IMR-90 (cell line): ENCODE data around the gene PZP. TPM values are rescaled to one million over a fixed set of nuclear protein-coding genes. Genes with fewer than 3 reads are reported as not detected.

Experiments
- ATAC-seq: fragments of 200-7000 bp; cut with Tn5 transposase; 2 replicates; pipeline ENCODE4 v1.9.1; 2020; ENCODE audit warnings: low read depth, mild to moderate bottlenecking, moderate library complexity
- BruUV-seq: library from RNA; stranded (reverse); fragments of 400-500 nt; replicated peaks from 2 replicates; lab custom pipeline; 2021; lab: Mats Ljungman, UMichigan
- CTCF ChIA-PET: fragments of 300-600 bp; formaldehyde crosslinking; extraction: SDS; loops from one replicate; lab custom pipeline; 2021; ENCODE audit warnings: antibody characterized with exemption; lab: Yijun Ruan, JAX
- POLR2A ChIA-PET: fragments of 300-600 bp; sonication (Branson Sonifier 250); formaldehyde crosslinking; loops from one replicate; lab custom pipeline; 2022; ENCODE audit warnings: antibody characterized with exemption; ENCODE audit not compliant: unreplicated experiment; lab: Charles Lee
- DNase-seq: peaks from one replicate; pipeline ENCODE4 v3.0.0; 2013
- H2AFZ ChIP-seq: replicated peaks from 2 replicates; pipeline ENCODE3; 2013; ENCODE audit warnings: low read length, mild to moderate bottlenecking; ENCODE audit not compliant: poor library complexity
- H2AK5ac ChIP-seq: 2 replicates; pipeline ENCODE4 v1.6.1; 2013; ENCODE audit warnings: low read depth, low read length, inconsistent platforms
- H2AK9ac ChIP-seq: replicated peaks from 2 replicates; pipeline ENCODE3; 2013; ENCODE audit warnings: mild to moderate bottlenecking, low read depth, low read length, moderate library complexity; ENCODE audit not compliant: poor library complexity
- H2BK120ac ChIP-seq: 2 replicates; pipeline ENCODE4 v1.6.1; 2013; ENCODE audit warnings: low read depth, low read length, inconsistent platforms
- H2BK15ac ChIP-seq: 3 replicates; pipeline ENCODE4 v1.6.1; 2013; ENCODE audit warnings: low read depth, low read length, inconsistent platforms
- H2BK20ac ChIP-seq: 2 replicates; pipeline ENCODE4 v1.6.1; 2013; ENCODE audit warnings: low read depth, mild to moderate bottlenecking, inconsistent platforms, low read length, moderate library complexity
- H2BK5ac ChIP-seq: 2 replicates; pipeline ENCODE4 v1.6.1; 2013; ENCODE audit warnings: mild to moderate bottlenecking, low read depth, low read length, inconsistent platforms; ENCODE audit not compliant: poor library complexity, severe bottlenecking
- H3K14ac ChIP-seq: replicated peaks from 2 replicates; pipeline ENCODE4 v1.6.1; 2013; ENCODE audit warnings: low read depth, low read length, inconsistent platforms
- H3K18ac ChIP-seq: 2 replicates; pipeline ENCODE4 v1.6.1; 2013; ENCODE audit warnings: low read depth, low read length, control low read depth
- H3K23ac ChIP-seq: 2 replicates; pipeline ENCODE4 v1.6.1; 2013; ENCODE audit warnings: low read depth, low read length, inconsistent platforms
- H3K27ac ChIP-seq: 2 replicates; pipeline ENCODE4 v1.5.1; 2013; ENCODE audit warnings: mild to moderate bottlenecking, control low read depth, low read length; ENCODE audit not compliant: insufficient read depth
- H3K27me3 ChIP-seq: 2 replicates; pipeline ENCODE4 v1.6.1; 2013; ENCODE audit warnings: low read length; ENCODE audit not compliant: control insufficient read depth, insufficient read depth
- H3K36me3 ChIP-seq: 2 replicates; pipeline ENCODE4 v1.6.1; 2013; ENCODE audit warnings: low read length, mixed read lengths; ENCODE audit not compliant: control insufficient read depth, insufficient read depth
- H3K4ac ChIP-seq: 2 replicates; pipeline ENCODE4 v1.6.1; 2013; ENCODE audit warnings: low read depth, low read length, inconsistent platforms
- H3K4me1 ChIP-seq: 2 replicates; pipeline ENCODE4 v1.6.1; 2013; ENCODE audit warnings: low read length, mixed read lengths; ENCODE audit not compliant: control insufficient read depth, insufficient read depth
- H3K4me2 ChIP-seq: 2 replicates; pipeline ENCODE4 v1.6.1; 2013; ENCODE audit warnings: low read depth, mild to moderate bottlenecking, control low read depth, low read length, moderate library complexity
- H3K4me3 ChIP-seq: 2 replicates; pipeline ENCODE4 v1.5.1; 2013; ENCODE audit warnings: low read depth, mild to moderate bottlenecking, control low read depth, low read length, moderate library complexity; ENCODE audit not compliant: insufficient read depth
- H3K56ac ChIP-seq: 2 replicates; pipeline ENCODE4 v1.6.1; 2013; ENCODE audit warnings: low read length, inconsistent platforms; ENCODE audit not compliant: insufficient read depth; ENCODE audit errors: extremely low read depth
- H3K79me1 ChIP-seq, 2 experiments: 2 replicates each; pipeline ENCODE4 v1.6.1; 2013; ENCODE audit warnings: low read length in 2 of 2, inconsistent platforms in 1 of 2, low read depth in 1 of 2
- H3K9ac ChIP-seq: 2 replicates; pipeline ENCODE4 v1.6.1; 2013; ENCODE audit warnings: low read depth, low read length, control low read depth
- H3K9me1 ChIP-seq: 2 replicates; pipeline ENCODE4 v1.6.1; 2013; ENCODE audit warnings: low read length, inconsistent platforms; ENCODE audit not compliant: insufficient read depth
- H3K9me3 ChIP-seq: 2 replicates; pipeline ENCODE4 v1.6.1; 2013; ENCODE audit warnings: low read length; ENCODE audit not compliant: control insufficient read depth, insufficient read depth
- H4K20me1 ChIP-seq: 2 replicates; pipeline ENCODE4 v1.6.1; 2013; ENCODE audit warnings: low read length, inconsistent platforms; ENCODE audit not compliant: insufficient read depth
- H4K5ac ChIP-seq: 2 replicates; pipeline ENCODE4 v1.6.1; 2013; ENCODE audit warnings: mild to moderate bottlenecking, low read depth, low read length, control low read depth
- H4K8ac ChIP-seq, 2 experiments: 2 replicates each; pipeline ENCODE4 v1.6.1; 2013; ENCODE audit warnings: low read depth in 2 of 2, low read length in 2 of 2, control low read depth in 1 of 2, inconsistent platforms in 1 of 2
- H4K91ac ChIP-seq: 2 replicates; pipeline ENCODE4 v1.6.1; 2013; ENCODE audit warnings: low read depth, low read length, inconsistent platforms; ENCODE audit not compliant: insufficient read depth
- BHLHE40 ChIP-seq: fragments of 150-350 bp; IDR thresholded peaks from 2 replicates; pipeline ENCODE4 v1.6.1; 2016; ENCODE audit warnings: mild to moderate bottlenecking, low read depth, low read length
- CEBPB ChIP-seq: IDR thresholded peaks from 2 replicates; pipeline ENCODE4 v1.6.1; 2012; ENCODE audit warnings: low read depth, low read length, improper control_type of control experiment
- FOS ChIP-seq: fragments of 150-350 bp; IDR thresholded peaks from 2 replicates; pipeline ENCODE4 v1.6.1; 2016; ENCODE audit warnings: low read depth, low read length
- MAFK ChIP-seq: IDR thresholded peaks from 2 replicates; pipeline ENCODE4 v1.6.1; 2012; ENCODE audit warnings: low read depth, low read length, improper control_type of control experiment
- MAZ ChIP-seq: IDR thresholded peaks from 2 replicates; pipeline ENCODE4 v1.6.1; 2012; ENCODE audit warnings: low read depth, mild to moderate bottlenecking, low read length, improper control_type of control experiment, moderate library complexity, borderline replicate concordance
- POLR2A ChIP-seq: IDR thresholded peaks from 2 replicates; pipeline ENCODE4 v1.6.1; 2012; ENCODE audit warnings: mild to moderate bottlenecking, low read depth, low read length
- RCOR1 ChIP-seq: IDR thresholded peaks from 2 replicates; pipeline ENCODE4 v1.6.1; 2012; ENCODE audit warnings: mild to moderate bottlenecking, low read length, improper control_type of control experiment; ENCODE audit not compliant: insufficient replicate concordance
- RFX5 ChIP-seq: IDR thresholded peaks from 2 replicates; pipeline ENCODE4 v1.8.0; 2012; ENCODE audit warnings: low read depth, mild to moderate bottlenecking, low read length, moderate library complexity
- WGBS, 2 experiments: methylation state at CpG; one replicate each; pipeline versions ENCODE4 v1.1.5 to v1.1.7; 2013; ENCODE audit warnings: missing lambda C conversion rate in 2 of 2; ENCODE audit not compliant: insufficient read length in 1 of 2; ENCODE audit errors: extremely low coverage in 2 of 2; 5-methylcytosine and 5-hydroxymethylcytosine counted together
- dilution Hi-C: fragments of 300-500 bp; cut with HindIII; formaldehyde crosslinking; loops from one replicate; pipeline ENCODE4 v1.14.3; 2018; ENCODE audit warnings: low sequenced_read_pairs; ENCODE audit not compliant: unreplicated experiment
- in situ Hi-C: fragments of 300-500 bp; cut with MboI; formaldehyde crosslinking; loops from 3 replicates; pipeline ENCODE4 v1.14.3; 2019; ENCODE audit warnings: low sequenced_read_pairs, inconsistent platforms, mixed read lengths
- intact Hi-C: fragments of 100-400 bp; cut with micrococcal nuclease; formaldehyde crosslinking; loops from 2 replicates; pipeline ENCODE4 v1.10.0; 2022
- polyA plus RNA-seq, 3 experiments: library from polyadenylated mRNA; depleted of rRNA; stranded (reverse); fragments of >200 nt; gene quantifications; 2 replicates each; pipeline ENCODE4 v1.2.3, GENCODE V29; 2012; ENCODE audit warnings: low replicate concordance in 1 of 3
- total RNA-seq: library from RNA; depleted of rRNA; stranded (reverse); fragments of >200 nt; gene quantifications from 2 replicates; pipeline ENCODE4 v1.2.3, GENCODE V29; 2012
- TF ChIP-seq, protein P1 (sequence below): conservative IDR thresholded peaks from 2 replicates; pipeline ENCODE4 v1.5.1; 2012; ENCODE audit warnings: mild to moderate bottlenecking, low read depth, low read length, improper control_type of control experiment

Gene PZP
- total and polyA plus RNA-seq, 2 of the 4 experiments (the other 2 are of a cell fraction), result not detected

DNA sequence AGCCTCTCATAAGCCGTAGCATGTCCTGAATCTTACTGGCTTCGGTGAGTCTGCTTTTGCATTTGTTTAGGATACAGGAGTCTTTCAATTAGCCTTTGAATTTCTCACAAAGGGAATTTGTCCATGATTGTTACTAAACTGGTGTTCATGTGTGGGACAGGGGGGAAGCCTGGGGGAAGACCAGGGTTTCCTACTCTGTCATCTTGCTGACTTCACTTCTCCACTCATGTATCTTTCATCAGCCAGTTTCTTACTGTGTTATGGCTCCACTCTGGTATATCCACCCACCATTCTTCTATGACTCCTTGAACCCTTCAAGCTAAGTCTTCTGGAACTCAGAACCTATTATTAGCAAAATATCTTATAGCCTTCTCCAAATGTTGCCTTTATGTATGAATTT is 60.7 kb downstream of the PZP start:
- ChIA-PET POLR2A (no interaction called here), CTCF (no interaction called here)
- no peaks in the 10 kb centered on the region for H4K20me1 ChIP-seq
- H3K27me3 ChIP-seq, result no peaks in the 10 kb centered on the region
- no peaks in the 10 kb centered on the region for H3K79me1 ChIP-seq
- no peak overlapping the region for H2BK5ac ChIP-seq
- H2AK9ac ChIP-seq, result no peak overlapping the region
- H3K4me2 ChIP-seq, result no peak overlapping the region
- no peak overlapping the region for H3K56ac ChIP-seq
- H2BK120ac ChIP-seq, result no peak overlapping the region
- H3K4me1 ChIP-seq, result no peaks in the 10 kb centered on the region
- no peak overlapping the region for H2AFZ ChIP-seq
- in situ Hi-C loops, result no loop called here
- dilution Hi-C loops, result no loop called here
- no peak overlapping the region for H2BK15ac ChIP-seq
- no peak overlapping the region for H3K27ac ChIP-seq
- H4K8ac ChIP-seq, result no peak overlapping the region
- TF ChIP-seq RCOR1 (no peak), MAZ (no peak), BHLHE40 (no peak), FOS (no peak), RFX5 (no peak), MAFK (no peak), POLR2A (no peak), CEBPB (no peak)
- TF ChIP-seq, protein P1, sequence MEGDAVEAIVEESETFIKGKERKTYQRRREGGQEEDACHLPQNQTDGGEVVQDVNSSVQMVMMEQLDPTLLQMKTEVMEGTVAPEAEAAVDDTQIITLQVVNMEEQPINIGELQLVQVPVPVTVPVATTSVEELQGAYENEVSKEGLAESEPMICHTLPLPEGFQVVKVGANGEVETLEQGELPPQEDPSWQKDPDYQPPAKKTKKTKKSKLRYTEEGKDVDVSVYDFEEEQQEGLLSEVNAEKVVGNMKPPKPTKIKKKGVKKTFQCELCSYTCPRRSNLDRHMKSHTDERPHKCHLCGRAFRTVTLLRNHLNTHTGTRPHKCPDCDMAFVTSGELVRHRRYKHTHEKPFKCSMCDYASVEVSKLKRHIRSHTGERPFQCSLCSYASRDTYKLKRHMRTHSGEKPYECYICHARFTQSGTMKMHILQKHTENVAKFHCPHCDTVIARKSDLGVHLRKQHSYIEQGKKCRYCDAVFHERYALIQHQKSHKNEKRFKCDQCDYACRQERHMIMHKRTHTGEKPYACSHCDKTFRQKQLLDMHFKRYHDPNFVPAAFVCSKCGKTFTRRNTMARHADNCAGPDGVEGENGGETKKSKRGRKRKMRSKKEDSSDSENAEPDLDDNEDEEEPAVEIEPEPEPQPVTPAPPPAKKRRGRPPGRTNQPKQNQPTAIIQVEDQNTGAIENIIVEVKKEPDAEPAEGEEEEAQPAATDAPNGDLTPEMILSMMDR, result no peak
- no peaks in the 10 kb centered on the region for H3K36me3 ChIP-seq
- H3K23ac ChIP-seq, result no peak overlapping the region
- no peak overlapping the region for H3K4ac ChIP-seq
- no peak for ATAC-seq
- H3K14ac ChIP-seq, result no peak overlapping the region
- H2BK20ac ChIP-seq, result no peak overlapping the region
- no peak overlapping the region for H4K91ac ChIP-seq
- no peak overlapping the region for H2AK5ac ChIP-seq
- no peak overlapping the region for H3K9ac ChIP-seq
- no peak for DNase-seq
- H4K5ac ChIP-seq, result no peak overlapping the region
- no peak overlapping the region for H3K4me3 ChIP-seq
- peaks cover 7% of the 10 kb centered on the region for H3K9me3 ChIP-seq
- no peaks in the 10 kb centered on the region for H3K9me1 ChIP-seq
- intact Hi-C loops, result no loop called here
- BruUV-seq, result no TSS peak
- H3K18ac ChIP-seq, result no peak overlapping the region
- WGBS, 2 experiments, result no CpG with 5 or more reads among the region's 2 CpGs
